CD4-positive, alpha-beta T cell treated with Interleukin-6 for 4 hours (primary cell): ENCODE results near the gene ATAD3A.
A peak's percentile ranks its signal among the peaks of the same experiment; 100 is the strongest.

Source experiments
- DNase-seq: peaks from one replicate; pipeline ENCODE4 v3.0.0-alpha.2; 2020; ENCODE audit warnings: mixed read lengths

ATAD3A gene

GRCh38 chr1:1558591-1558990 lies 46.6 kb downstream of the ATAD3A start:
- no peak for DNase-seq

DNA sequence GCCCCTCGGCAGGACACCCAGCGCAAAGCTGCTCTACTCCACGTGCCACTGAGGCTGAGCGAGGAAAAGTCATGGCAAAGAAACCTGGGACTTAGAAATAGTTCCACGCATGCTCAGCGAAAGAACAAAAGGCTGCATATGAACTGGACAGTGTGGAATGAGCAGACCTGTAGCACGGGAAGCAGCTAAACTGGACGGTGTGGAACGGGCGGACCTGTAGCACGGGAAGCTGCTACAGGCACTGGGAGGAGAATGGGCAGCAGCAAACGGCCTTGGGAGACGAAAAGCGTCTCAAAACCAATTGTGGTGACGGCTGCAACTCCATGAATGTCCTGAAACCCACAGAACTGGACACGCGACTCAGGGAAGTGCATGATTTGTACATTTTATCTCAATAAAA lies 47.1 kb downstream of the ATAD3A start:
- no peak for DNase-seq

GRCh38 chr1:1560178-1560577 lies 48.2 kb downstream of the ATAD3A start:
- DNase-seq, result no peak

- DNase-seq, result no peak
Measured at GRCh38 chr1:1561801-1562470, 50.0 kb downstream of the ATAD3A start.

DNA sequence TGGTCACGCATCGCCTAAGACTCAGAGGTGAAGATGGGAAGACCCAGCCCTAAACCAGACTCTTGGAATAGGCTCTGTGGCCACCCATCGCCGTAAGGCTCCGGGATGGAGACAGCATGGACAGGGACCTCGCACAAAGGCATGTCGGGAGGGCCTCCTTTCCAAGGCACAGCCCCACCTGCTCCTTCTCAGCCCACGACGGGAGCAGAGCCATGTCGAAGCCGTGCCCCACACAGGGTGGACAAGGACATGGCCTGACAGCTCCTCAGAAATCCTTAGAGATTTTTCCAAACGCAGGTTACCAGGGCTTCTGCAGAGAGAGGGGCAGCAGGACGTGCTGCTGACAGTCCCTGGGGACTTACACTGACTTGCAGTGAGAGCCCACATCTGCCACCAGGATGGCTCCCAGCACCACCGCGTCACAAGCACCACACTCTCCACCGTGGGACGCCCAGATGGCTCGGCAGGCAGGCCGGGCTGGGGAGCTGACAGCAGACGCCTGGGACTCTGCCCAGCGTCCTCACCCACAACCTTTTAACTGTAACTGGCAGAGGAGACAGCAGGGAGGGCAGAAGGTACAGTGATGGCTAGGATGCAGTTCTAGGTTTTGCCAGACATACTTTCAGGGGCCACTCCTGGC lies 50.7 kb downstream of the ATAD3A start:
- no peak for DNase-seq

- DNase-seq, result no peak
Measured at GRCh38 chr1:1563688-1564087, 51.7 kb downstream of the ATAD3A start.

DNA sequence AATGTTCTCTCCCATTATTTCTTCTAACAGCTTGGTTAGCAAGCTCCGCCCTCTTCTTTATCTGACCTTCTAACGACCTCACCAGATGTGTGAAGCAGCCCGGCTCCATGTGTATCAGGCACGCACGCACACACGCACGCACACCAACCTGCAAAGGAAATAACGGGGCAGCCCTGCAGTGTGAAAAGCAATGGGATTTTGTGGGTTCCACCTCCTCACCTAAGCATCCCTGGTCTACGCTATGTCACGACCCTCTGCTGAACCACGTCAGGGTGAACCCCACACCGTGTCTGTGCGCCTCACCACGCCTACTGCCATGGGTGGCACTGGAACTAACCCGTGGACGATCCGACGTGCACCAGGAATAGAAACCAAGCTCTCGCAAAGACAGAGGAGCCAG lies 52.3 kb downstream of the ATAD3A start:
- DNase-seq, result no peak

- DNase-seq, result no peak
Measured at GRCh38 chr1:1565340-1565739, 53.4 kb downstream of the ATAD3A start.

GRCh38 chr1:1567152-1567875 lies 55.4 kb downstream of the ATAD3A start:
- DNase-seq, result no peak

DNA sequence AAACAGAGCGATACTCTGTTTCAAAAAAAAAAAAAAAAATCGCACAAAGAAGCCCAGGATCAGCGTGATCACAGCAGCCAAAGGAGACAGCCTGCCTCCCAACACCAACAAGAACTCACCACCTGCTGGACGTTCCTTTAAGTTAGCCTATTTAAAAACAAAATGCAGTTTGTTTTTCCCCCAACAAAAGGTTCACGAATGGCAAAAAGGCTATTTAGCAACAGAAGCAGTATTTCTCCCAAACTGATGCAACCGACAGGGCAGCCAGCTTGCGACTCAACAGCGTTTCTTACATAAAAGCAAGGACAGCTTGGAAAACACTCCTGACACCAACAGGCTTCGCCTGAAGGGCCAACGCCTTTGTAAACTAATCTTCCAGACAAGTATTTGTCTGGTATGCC lies 55.9 kb downstream of the ATAD3A start:
- no peak for DNase-seq

- no peak for DNase-seq
Measured at GRCh38 chr1:1569341-1569740, 57.4 kb downstream of the ATAD3A start.

- peak; percentile 70 for DNase-seq
Measured at GRCh38 chr1:1573843-1574720, 62.1 kb downstream of the ATAD3A start.

- peak; percentile 92 for DNase-seq
Measured at GRCh38 chr1:1574721-1575537, 63.0 kb downstream of the ATAD3A start, which contains the start of gene SSU72. Gene SSU72, minus strand, starts transcription at chr1:1574863. Its CDS starts 306 bp downstream, at chr1:1574557.

DNA sequence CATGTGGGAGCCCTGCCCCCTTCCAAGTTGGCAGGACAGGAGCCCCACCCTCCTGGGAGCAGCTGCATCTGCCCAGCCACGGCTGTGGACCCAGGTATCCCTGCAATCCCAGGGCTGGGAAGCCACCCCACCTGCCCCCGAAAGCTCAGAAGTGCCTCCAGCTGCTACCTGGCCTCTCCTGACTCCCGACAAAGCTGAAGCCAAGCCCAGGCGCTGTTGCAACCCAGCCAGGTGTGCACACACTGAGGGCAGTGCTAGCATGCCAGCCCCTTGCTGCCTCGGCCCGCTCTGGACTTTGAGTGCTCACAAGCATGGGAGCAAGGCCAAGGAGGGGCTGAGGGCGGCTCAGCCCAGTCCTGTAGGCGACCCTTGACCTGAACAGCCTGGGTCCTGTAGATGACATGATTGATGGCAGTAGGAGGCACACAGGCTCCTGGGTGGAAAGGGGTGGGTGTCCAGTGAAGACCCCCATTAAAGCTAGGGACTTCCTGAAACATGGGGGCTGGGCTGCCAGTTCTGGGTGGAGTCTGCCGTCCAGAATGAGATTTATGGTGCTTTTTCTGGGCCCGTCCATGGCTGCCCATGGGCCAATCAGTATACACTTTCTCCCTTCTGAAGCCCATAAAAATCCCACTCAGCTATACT lies 65.5 kb downstream of the ATAD3A start:
- no peak for DNase-seq

GRCh38 chr1:1578371-1578940 lies 66.5 kb downstream of the ATAD3A start:
- DNase-seq, result no peak

GRCh38 chr1:1582585-1583346 lies 70.8 kb downstream of the ATAD3A start:
- DNase-seq, result no peak

- no peak for DNase-seq
Measured at GRCh38 chr1:1583347-1584010, 71.5 kb downstream of the ATAD3A start.
